Upper lobe of left lung (tissue), 4 donors: Measurements from ENCODE around the gene CNTNAP2.

Experiments used
- CTCF ChIP-seq, 6 experiments: fragments of 450-650 bp in 4 of 6; fragments of 200-600 bp in 2 of 6; sonication (generic) in 2 of 6; IDR thresholded peaks; one replicate each; pipeline ENCODE4 v1.5.1; 2016 to 2019; ENCODE audit warnings: antibody characterized with exemption in 6 of 6
- EP300 ChIP-seq, 4 donors: sonication (generic); formaldehyde crosslinking; IDR thresholded peaks; one replicate each; pipeline ENCODE4 v1.5.1; 2017; ENCODE audit warnings: antibody characterized with exemption in 4 of 4, control low read depth in 2 of 4
- POLR2A ChIP-seq, 4 donors: fragments of 450-650 bp; IDR thresholded peaks; one replicate each; pipeline ENCODE4 v1.5.1; 2016 to 2017; ENCODE audit warnings: antibody characterized with exemption in 4 of 4, mild to moderate bottlenecking in 2 of 4
- POLR2AphosphoS5 ChIP-seq, 2 donors: sonication (generic); formaldehyde crosslinking; IDR thresholded peaks; one replicate each; pipeline ENCODE4 v1.5.1; 2017; ENCODE audit warnings: antibody characterized with exemption in 2 of 2

GRCh38 chr7:148260599-148260998 lies 2144.0 kb downstream of the CNTNAP2 start:
- TF ChIP-seq CTCF (IDR thresholded peaks at IDR 0.05), result no peak
- no peak for TF ChIP-seq POLR2A (IDR thresholded peaks at IDR 0.05)
- no peak for TF ChIP-seq POLR2AphosphoS5 (IDR thresholded peaks at IDR 0.05)
- no peak for TF ChIP-seq EP300 (IDR thresholded peaks at IDR 0.05)
